C1 segment of cervical spinal cord (tissue), 14 donors: ENCODE data around the gene KASH5.
"Not testable (repeated sequence)": the region's sequence is repeated elsewhere in the genome, so short reads cannot be mapped to it uniquely, and the experiment has no call there.

Experiments used
- DNase-seq, 14 donors: peaks; one replicate each; lab custom pipeline; 2025; lab: John Stamatoyannopoulos, UW

KASH5 gene

DNA sequence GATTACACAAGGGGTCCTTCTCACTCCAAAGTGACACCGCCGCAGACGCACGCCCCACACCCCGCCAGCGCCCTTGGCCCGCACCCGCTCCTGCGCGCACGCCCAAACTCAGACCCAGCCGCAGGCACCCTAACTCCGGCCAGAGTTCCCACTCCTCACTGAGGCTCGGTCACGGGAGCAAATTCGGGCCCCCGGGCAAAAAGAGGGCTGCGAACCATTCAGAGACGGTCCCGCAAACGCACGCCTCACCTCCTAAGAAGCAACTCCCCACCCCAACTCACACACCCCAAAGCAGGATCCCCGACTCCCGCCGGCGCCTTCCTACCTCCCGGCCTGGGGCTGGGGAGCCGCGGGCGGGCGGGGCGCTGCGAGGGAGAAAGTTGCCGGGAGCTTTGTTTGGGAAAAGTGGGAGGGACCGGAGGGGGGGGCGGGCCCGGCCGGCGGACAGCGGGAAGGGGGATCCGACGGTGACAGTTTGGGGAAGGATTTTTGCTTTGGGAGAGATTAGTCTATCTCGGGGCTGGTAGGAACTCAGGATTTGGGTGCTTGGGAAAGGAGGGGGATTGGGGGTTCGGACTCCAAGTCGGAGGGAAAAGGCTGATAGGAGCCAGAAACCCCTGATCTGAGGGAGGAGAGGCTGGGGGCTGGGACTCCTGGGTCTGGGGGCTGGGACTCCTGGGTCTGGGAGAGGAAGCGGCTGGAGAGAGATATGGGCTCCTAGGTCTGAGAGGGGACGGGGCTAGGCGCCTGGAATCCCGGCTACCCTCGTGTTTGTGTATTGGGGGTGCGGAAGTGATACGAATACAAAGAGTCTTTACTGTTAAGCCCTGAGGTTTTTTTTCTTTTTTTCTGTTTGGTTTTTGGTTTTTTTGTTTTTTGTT lies 25.8 kb upstream of the KASH5 start, which contains the start of gene TEAD2:
Gene TEAD2 (minus strand): TSS at position 369 of the 881 bp plus-strand sequence. CDS start 2,341 bp downstream, outside the sequence.
- peak in 3 of 14 donors; percentile 7 to 19 (median 10) for DNase-seq

DNA sequence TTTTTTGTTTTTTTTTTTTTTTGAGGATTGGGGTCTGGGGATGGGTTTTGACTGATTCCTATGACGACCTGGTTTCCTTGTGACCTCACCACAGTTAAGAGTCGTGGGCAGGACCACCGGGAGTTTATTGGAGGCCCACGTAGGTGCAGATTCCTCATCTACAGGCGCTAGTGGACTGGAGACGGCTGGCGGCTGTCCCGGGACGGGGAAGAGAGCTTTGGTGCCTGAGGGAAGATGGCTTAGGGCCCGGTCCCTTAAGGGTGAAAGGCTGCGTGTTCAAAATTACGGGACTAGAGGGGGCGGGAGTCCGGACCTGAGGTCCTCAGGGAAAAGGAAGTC lies 25.2 kb upstream of the KASH5 start:
- no peak for DNase-seq

DNA sequence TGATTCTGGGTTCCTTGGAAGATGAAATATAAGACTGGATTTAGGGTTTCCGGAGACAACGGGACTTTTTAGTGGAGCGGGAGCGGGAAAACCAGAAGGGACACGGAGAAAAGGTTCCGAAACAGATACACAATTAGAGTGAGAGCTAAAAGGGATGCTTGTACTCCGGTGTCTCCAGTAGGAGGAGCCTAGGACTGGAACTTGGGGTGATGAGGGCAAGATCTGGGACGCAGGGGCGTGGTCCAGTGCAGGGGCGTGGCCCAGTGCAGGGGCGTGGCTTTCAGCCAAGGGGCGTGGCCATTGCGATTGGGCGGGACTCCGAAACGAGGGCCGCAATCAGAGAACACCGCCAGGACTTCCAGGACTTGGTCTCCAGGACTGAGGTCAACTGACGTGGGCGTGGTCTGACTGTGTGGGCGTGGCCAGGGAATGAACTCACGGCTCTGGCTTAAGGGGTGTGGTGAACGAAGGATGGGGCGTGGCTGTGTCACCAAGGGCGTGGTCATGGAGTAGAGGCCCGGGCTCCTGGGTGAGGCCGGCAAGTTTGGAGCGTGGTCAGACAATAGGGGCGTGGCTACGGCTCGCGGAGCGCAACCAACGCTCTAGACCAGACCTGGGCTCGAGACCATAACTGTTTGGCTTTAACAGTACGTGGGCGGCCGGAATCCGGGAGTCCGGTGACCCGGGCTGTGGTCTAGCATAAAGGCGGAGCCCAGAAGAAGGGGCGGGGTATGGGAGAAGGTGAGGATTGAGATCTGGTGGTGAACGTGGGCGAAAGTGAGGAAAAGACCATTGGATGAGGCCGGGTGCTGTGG lies 24.6 kb upstream of the KASH5 start, which contains the start of gene DKKL1:
Gene DKKL1 (plus strand): TSS at position 610 of the 815 bp plus-strand sequence. CDS start 122 bp downstream, at position 732.
- peak in 9 of 14 donors; percentile 18 to 59 (median 40) for DNase-seq

DNA sequence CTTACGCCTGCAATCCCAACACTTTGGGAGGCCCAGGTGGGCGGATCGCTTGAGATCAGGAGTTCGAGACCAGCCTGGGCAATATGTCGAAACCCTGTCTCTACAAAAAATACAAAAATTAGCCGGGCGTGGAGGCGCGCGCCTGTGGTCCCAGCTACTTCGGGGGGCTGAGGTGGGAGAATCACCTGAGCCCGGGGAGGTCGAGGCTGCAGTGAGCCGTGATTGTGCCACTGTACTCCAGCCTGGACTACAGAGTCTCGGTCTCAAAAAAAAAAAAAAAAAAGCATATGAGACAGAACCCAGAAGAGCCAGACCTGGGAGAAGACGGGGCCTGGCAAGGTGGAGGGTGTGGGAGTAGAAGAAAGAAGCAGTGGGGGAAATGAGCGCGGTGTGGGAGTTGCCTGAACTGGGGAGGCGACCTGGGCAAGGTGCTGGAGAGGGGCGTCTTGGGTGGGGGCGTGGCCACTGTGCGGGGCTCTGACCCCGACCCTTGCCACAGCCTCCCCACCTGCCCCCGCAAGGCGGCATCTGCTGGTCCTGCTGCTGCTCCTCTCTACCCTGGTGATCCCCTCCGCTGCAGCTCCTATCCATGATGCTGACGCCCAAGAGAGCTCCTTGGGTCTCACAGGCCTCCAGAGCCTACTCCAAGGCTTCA lies 23.8 kb upstream of the KASH5 start:
- DNase-seq, result no peak

DNA sequence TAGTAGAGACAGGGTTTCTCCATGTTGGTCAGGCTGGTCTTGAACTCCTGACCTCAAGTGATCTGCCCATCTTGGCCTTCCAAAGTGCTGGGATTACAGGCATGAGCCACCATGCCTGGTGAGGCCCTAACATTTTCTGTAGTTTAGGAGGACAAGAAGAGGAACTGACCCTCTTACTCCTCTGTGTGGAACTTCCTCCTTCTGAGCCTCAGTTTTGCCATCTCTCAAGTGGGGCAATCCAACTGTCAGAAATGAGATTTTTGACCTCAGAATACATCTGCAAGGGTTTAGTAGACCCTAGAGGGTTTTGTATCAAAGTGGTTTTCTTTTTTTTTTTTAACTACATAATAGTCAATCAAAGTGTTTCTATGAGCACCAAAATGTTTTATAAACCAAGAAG lies 21.9 kb upstream of the KASH5 start:
- no peak for DNase-seq

DNA sequence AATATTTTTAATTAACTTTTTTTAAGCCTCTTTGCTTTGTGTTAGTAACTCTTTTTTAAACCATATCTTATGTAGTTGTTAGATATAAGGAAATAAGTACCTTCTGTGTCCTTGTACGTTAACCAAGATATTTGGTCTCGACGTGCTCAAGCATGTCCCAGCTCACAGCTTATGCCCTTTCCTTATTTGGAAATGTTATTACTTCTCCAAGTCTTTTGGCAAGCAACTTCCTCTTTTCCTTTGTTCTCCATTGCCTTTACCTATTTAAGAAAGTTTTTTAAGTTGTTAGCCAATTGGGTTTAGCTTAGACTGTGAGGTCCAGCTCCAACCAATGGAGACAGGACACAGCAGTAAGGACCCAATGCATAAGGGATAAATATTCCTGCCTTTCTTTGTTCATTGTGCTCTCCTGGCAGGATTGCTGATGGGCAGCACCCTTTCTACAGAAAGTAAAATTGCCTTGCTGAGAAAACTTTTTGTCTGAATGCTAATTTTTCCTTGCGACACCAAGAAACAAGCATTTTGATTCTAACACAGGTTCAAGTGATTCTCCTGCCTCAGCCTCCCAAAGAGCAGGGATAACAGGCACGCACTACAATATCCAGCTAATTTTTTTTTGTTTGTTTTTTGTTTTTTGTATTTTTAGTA lies 19.2 kb upstream of the KASH5 start:
- DNase-seq, result no peak

DNA sequence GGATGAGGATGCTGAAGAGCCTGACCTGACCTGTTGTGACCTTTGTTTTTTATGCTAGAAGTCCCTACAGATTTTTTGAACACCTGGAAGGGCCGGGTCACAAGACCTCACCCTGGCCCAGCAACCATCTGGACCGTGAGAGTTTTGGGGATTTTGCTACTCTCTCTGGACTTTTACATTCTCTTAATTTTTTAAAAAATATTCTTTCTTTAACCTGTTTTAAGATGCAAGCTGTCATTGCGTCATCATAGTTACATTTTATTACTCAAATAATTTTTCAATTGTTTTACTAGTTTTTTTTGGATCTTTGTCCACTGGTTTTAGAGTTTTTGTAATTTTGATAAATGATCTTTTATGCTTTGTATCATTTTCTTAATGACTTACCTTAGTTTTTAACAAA lies 16.9 kb upstream of the KASH5 start:
- DNase-seq, result no peak

DNA sequence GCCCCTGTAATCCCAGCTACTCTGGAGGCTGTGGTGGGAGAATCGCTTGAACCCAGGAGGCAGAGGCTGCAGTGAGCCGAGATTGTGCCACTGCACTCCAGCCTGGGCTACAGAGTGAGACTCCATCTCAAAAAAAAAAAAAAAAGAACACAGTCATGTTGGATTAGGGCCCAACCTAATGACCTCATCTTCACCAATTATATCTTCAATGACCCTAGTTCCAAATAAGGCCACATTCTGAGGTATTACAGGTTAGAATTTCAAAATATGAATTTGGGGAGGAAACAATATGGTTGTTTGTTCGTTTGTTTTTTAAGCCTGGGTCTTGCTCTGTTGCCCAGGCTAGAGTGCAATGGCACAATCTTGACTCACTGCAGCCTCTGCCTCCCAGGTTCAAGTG lies 14.9 kb upstream of the KASH5 start:
- not testable (repeated sequence) for DNase-seq

DNA sequence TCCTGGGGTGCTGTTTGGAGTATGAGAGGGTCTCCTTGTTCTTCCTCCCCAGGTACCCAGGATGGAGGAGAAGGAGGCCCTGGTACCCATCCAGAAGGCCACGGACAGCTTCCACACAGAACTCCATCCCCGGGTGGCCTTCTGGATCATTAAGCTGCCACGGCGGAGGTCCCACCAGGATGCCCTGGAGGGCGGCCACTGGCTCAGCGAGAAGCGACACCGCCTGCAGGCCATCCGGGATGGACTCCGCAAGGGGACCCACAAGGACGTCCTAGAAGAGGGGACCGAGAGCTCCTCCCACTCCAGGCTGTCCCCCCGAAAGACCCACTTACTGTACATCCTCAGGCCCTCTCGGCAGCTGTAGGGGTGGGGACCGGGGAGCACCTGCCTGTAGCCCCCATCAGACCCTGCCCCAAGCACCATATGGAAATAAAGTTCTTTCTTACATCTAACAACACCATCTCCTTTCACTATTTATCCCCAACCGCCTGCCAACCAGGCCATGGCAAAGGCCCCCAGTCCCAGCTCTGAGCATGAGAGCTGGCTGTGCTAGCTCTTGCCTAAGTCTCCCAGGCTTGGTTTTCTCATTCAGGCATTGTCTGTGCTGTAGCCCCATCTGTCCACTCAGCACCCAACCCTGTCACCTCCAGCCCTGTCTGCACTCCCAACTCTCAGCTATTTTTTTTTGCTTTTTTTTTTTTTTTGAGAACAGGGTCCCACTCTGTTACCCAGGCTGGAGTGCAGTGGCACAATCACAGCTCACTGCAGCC lies 13.2 kb upstream of the KASH5 start:
- DNase-seq, result no peak

DNA sequence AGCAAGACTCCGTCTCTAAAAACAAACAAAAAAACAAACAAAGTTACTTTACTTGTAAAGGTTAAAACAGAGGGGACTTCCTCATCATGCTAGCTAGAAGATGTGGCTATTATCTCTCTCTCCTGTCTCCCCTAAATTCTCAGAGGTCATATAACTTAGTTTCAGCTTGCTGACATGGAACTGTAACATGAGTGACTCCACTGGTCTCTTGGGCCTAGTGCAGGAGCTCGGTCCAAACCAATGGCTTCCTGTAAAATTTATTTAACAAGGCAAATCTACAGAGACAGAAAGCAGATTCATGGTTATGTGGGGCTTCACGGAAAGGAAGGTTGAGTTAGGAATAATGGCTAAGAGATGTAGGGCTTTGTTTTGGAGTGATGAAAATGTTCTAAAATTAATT lies 9.5 kb upstream of the KASH5 start:
- no peak for DNase-seq

DNA sequence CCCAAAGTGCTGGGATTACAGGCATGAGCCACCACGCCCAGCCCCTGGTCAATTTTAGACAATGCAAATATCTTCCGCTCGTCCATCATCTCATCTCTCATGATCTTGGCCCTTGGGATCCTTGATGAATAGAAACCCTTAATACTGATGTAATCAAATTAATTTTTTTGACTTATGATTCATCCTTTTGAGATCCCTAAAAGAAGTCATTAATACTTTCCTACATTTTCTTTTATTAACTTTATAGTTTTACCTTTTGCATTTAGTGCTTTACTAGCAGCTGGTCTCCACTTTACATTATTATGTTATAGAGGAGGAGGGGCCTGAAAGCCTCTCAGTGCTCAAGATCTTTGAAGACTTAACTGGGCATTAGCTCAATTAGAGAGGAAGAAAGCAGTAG lies 7.7 kb upstream of the KASH5 start:
- no peak for DNase-seq

DNA sequence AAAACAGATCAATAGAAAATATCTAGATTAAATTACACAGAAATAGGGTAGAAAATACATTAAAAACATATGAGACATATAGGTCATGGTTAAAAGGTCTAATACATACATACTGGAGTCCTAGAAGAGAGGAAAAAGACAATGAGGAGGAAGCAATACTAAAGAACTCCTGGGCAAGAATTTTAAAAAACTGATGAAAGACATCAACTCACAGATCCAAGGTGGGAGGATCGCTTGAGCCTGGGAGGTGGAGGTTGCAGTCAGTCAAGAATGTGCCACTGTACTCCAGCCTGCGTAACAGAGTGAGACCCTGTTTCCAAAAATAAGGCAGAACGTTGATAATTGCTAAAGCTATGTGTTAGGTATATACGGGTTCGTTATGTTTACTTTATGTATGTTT lies 5.4 kb upstream of the KASH5 start:
- no peak for DNase-seq

DNA sequence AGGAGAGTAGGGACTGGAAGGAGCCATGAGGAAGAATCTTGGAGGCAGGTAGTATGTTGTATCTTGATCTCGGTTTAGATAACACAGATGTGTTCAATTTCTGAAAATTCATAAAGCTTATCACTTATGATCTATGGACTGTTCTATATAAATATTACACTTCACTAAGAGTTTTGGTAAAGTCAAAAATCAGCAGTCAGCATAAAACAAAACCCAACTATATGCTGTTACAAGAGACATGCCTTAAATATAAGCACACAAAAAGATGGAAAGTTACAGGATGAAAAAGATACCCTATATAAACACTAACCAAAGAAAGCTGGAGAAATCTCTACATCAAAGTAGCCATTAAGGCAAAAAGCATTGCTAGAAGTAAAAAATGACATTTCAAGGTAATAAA lies 4.5 kb upstream of the KASH5 start:
- no peak for DNase-seq

DNA sequence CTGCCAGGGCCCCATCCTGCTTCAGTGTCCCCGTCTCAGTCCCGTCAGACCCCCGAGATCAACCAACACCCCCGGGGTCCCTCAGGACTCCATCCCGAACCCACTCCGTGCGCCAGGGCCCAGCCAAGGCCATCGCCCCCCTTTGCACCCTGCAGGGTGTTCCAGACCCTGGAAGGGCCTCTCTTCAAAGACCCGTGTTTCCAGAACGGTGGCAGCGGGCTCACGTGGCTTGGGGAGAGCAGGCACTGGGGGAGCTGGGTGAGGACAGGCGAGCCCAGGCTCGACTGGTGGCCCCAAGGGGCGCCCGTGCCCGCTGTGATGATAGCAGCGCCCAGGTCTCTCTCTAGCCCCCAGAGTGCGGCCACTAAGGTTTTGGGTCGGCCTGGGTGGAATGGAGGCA lies 1.4 kb downstream of the KASH5 start:
- DNase-seq, result no peak

DNA sequence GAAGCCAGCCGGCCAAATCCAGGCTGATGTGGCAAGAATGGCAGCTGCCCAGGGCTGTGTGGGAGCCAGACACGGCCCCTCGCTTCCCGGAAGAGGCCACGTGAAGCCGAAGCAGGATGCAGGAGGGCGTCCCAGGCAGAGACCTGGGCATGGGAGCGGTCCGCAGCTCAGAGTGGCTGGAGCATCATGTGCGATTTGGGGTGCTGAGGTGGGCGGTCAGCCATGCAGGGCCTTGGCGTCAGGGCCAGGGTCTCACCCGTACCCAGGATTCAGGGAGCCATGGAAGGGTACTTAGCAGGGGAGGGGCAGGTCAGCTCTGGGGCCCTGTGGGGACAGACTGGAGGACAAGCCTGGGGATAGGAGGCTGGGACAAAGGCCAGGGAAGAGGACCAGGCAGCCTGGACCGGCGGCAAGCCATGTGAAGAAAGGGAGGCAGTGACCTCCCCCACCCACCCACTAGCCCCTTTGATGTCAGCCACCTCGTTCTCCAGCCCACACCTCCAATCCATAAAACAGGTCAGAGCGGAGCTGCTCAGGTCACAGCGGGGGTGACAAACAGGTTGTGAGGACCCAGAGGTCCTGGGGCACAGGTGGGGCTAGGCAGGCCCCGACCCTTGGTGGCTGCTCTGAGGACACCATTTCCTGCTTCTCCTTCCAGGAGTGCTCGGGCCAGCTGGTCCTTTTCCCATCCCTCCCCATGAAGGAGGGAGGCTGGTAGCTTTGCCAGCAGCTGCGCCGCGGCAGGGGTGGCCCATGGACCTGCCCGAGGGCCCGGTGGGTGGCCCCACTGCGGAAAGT lies 2.3 kb downstream of the KASH5 start:
- no peak for DNase-seq

DNA sequence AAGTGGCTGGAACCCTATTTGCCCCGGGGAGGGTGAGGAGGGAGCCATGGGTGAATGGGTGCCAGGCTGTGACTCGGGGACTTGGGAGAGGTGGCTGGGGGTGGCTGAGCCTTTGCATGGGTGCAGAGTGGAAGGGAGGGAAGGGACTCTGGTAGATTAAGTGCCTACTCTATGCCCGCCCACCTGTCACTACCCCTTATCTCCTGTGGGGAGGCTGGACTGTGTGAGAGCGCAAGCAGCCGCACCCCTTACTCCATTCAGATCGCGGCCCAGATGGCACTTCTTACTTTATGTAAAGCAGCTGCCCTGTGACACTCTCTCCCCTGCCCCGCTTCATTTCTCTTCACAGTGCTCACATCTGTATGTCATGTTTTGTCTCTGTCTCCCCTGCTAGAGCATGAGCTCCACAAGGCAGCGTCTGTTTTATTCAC lies 2.9 kb downstream of the KASH5 start:
- DNase-seq, result no peak

DNA sequence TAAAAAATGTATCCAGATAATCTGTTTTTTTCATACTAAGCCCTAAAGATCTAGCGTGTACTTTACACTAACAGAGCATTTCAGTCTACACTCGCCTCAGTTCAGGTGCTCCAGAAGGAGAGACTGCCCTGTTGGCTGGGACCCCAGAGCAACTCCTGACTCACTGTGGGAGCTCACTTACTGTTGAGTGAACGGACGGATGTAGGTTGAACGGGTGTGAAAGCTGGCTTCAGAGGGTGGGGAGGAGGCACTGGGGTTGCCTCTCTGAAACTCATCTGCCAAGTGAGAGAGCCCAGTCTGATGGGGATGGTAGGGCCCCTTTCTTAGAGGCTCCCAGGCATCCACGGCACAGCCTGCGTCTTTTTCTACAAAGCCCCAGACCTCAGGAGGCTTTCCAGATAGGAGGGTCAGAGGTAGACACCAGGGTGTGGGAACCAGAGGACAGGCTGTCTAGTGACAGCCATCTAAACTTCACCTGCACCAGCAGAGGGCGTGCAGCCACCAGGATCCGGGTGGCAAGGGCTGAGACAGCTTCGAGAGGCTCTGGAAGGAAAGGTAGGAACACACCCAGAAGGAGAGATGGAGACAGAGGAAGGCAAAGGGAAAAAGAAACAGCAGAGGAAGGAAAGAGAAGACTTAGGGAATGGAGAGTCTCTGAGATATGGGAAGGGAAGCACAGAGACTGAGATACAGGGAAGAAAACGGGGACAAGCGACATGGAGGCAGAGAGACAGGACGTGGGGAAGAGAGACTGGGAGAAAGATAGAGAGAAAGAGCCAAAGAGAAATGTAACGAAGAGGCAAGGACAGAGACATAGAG lies 3.7 kb downstream of the KASH5 start:
- DNase-seq, result peak in 11 of 14 donors; percentile 6 to 90 (median 17)

DNA sequence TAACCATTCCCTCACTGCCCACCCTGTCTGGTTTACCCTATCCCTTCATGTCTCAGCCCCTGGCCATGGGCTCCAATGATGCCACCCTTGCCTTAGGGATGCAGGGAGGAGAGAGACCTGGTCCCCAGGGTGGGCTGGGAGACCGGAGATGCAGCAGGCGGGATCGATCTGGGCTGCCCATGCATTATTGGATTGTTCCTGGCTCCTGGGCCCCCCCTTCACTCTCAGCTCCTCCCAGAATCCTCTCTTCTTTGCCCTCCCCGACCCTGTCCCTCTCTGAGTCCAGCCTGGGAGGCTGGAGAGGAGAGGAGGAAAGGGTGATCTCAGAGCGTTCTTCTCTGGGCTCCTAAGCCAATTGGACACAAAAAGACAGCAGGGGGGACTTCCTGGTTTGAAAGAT lies 5.8 kb downstream of the KASH5 start:
- DNase-seq, result peak in 1 of 14 donors; percentile 39
